AG09319 (cell line): ENCODE measurements around the gene HOXB5.

Experiments
- DNase-seq: peaks from one replicate; pipeline ENCODE4 v3.0.0-alpha.2; 2010; ENCODE audit warnings: low read depth; ENCODE audit errors: extremely low read depth
- TF ChIP-seq, protein P1 (sequence below): IDR thresholded peaks from 2 replicates; pipeline ENCODE4 v1.5.1; 2011; ENCODE audit warnings: low read depth, mild to moderate bottlenecking, inconsistent platforms, low read length, moderate library complexity

The HOXB5 gene

DNA sequence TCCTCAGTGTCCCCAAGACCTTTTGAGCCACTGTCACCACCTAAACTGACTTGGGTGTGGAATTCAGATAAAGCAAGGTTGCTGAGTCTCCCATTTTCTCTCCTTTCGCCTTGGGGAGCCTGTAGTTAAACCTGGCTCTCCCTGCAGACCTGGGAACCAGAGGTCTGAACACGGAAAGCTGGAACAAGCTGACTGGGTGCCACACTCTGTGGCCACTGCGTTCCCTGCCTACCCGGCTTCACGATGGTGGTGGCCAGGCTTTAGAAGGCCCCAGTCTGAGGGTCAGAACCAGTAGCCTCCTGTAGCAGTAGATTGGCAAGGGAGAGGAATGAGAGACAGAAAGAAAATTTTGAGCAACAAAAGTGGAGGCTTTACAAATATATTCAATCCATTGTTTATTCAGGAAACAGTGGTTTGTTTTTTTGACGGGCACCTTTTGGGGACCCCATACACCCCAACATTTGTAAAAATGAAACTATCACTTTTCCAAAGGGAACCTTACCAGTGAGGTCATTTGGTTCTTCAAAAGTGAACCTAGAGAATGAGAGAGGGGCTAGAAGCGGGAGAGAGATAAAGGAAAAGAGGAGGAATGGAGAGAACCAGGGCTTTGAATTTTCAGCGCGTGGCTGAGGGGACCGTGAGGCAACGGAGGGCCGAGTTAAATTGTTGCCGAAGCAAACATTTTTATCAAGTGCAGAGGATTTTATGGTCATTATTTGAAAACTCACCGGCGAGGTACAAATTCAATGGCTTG lies 23.3 kb upstream of the HOXB5 start:
- TF ChIP-seq, protein P1, sequence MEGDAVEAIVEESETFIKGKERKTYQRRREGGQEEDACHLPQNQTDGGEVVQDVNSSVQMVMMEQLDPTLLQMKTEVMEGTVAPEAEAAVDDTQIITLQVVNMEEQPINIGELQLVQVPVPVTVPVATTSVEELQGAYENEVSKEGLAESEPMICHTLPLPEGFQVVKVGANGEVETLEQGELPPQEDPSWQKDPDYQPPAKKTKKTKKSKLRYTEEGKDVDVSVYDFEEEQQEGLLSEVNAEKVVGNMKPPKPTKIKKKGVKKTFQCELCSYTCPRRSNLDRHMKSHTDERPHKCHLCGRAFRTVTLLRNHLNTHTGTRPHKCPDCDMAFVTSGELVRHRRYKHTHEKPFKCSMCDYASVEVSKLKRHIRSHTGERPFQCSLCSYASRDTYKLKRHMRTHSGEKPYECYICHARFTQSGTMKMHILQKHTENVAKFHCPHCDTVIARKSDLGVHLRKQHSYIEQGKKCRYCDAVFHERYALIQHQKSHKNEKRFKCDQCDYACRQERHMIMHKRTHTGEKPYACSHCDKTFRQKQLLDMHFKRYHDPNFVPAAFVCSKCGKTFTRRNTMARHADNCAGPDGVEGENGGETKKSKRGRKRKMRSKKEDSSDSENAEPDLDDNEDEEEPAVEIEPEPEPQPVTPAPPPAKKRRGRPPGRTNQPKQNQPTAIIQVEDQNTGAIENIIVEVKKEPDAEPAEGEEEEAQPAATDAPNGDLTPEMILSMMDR = no peak
- DNase-seq = no peak

DNA sequence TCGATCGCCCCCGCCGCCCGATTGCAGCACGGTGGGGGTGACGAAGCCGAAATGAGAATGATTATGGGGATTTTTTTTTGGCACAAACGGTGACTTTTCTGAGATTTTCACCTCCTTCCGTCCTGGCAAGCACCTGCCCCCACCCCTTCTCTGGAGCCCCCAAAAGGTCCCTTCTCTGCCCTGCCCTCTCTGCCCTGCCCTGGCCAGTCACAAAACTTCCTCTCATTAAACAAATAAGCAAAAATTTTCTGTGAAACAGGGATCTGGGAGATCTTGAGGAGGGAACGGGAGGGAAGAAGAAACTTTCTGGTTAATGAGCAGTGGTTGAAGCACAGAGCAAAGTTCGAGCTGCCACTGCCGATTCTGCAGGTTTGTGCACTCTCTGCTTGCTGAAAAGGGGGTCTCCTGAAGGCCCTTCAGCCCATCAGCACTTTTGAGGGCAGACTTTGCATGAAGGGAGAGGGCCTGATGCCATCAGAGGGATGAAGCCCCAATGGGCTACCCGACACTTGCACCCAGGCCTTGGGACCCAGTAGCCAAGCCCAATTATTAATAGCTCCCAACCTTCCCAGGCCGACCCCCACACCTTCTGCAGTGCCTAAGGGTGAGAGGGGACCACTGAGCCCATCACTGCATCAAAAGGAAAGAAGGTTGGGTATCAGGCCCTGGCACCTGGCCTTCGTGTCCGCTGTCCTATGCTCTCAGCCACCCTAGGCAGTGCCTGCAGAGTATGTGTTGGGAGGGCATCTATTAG lies 22.6 kb upstream of the HOXB5 start:
- TF ChIP-seq, protein P1 = no peak
- no peak for DNase-seq

DNA sequence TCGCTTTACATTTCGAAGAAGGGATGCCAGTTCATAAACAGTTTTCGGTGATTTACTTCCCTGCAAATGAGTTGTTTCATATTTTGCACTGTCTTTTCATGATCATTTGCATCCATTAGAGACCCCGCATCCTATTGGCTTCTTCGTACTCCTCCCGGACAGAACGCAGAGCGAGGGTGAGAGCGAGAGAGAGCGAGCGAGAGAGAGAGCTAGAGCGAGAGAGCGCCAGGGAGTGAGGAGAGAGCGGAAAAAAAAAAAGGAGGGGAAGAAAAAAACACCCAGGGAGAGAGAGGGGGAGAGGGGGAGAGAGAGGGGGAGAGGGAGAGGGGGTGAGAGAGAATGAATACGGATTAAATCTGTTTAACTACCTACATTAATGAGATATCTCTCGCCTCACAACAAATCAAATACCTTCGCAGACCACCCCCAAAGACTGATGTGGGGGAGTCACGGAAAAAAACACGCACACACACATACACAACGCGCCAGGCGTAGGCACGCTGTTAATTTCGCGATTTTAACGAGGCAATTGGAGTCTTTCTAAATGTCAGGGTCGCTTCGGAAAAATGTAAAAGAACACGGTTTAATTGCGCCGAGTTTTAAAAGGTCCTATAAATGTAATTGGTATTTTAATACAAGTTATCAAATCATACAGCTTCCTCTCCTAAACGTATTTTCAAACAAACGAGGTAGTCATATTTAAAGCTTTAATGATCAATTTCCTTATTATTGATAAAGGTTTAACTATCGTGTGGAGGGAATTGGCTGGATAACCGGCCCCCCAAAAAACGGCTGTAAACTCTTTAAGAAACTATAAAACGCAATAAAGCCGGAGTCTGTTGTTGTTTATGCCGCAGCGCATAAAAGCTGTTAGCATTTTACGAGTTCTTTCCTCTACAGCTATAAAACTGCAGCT lies 21.7 kb upstream of the HOXB5 start, which contains the start of gene HOXB8:
Gene HOXB8 (minus strand): TSS at position 246 of the 916 bp plus-strand sequence. CDS start 588 bp downstream, outside the sequence.
- no peak for DNase-seq
- TF ChIP-seq, protein P1 = no peak

DNA sequence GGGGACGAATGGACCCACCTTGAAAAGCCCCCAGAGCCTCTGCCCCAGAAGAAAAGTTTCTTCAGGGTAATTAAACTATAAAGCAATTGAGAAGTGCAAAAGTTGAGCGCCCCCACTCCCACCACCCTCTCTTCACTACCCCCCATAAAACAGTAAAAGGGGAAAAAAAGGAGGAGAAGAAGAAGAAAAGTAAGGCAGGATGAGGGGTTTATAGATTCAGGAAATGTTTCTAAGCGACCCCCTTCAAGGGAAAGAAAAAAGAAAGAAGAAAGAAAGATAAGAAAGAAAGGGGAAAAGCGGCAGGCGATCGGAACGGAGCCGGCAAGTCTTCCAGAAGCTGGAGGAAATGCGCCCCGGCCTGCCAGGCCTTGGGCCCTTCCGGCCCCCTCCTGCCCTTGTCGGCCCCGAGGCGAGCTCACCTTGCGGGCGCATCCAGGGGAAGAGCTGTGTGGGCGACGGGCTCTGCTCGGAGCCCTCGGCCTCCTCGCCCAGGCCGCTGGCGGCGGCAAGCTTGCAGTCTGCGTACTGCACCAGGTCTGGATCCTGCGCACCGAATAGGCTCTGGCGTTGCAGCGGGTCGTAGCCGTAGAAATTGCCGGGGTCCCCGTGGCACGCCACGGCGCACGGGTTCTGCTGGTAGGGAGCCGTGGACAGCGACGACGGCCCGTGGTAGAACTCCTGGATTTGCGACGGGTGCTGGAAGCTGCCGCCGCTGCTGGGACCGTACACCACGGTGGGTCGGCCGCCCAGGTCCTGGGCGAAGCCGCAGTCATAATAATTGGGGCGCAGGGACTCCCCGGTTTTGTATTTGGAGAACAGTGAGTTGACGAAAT lies 20.5 kb upstream of the HOXB5 start:
- DNase-seq = no peak
- TF ChIP-seq, protein P1 = no peak

DNA sequence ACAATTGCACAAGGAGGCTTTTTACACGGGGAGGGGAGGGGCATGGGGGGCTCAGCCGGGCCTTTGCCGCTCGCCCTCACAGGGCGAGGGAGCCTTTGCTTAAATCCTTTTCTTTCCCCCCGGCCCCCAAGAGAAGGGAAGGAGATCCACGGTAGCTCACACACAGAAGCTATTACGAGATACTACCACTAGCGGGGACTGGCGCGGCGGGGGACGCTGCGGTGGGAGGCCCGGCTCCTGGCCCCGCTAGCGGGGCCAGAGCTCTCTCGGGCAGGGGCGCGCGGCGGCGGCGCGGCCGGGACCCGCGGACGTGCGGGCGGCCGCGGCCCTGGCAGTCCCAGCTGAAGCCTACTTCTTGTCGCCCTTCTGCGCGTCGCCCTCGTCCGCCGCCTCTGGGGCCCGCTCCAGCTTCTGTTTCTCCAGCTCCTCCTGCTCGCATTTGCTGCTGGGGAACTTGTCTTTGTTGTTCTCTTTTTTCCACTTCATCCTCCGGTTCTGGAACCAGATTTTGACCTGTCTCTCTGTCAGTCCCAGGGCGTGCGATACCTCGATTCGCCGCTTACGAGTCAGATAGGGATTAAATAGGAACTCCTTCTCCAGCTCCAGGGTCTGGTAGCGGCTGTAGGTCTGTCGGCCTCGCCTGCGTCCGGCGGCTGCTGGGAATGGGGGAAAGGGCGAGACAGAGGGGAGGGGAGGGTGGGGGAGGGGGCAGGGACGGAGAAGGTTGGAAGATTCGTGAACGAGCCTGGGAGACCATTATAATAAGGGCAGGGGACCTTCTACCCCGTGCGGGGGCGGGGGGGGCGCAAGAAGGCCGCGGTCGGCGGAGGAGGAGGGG lies 19.5 kb upstream of the HOXB5 start:
- TF ChIP-seq, protein P1 = peak; percentile 6
- DNase-seq = no peak

DNA sequence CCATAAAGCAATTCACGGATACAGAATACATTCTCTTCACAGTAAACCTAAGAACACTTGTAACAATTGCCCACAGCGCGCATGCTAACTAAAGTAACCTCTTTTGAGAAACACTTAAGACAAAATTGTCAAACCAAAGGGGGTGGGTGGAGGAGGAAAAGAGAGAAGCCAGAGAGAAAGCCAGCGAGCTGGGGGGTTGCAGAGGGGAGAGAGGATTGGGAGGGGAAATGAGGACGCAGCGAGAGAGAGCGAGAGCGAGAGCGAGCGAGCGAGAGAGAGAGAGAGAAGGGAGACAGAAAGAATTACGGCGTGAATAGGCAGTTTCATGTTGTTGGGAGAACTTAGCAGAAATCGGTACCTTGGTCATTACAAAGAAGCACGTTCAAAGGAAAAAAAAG lies 18.9 kb upstream of the HOXB5 start:
- TF ChIP-seq, protein P1 = no peak

More for the DNA sequence above, 18.9 kb upstream of the HOXB5 start:
- DNase-seq = no peak
